HG03469 (cell line): Measurements from ENCODE around the gene SYNPO2.
A peak's percentile ranks its signal among the peaks of the same experiment; 100 is the strongest.
"Not testable (repeated sequence)": the region's sequence is repeated elsewhere in the genome, so short reads cannot be mapped to it uniquely, and the experiment has no call there.

Experiments
- ATAC-seq: cut with Tn5 transposase; IDR thresholded peaks from one replicate; pipeline ENCODE4 v1.9.1; 2021; ENCODE audit warnings: mild to moderate bottlenecking, moderate library complexity, moderate number of reproducible peaks; ENCODE audit not compliant: unreplicated experiment

Gene SYNPO2

DNA sequence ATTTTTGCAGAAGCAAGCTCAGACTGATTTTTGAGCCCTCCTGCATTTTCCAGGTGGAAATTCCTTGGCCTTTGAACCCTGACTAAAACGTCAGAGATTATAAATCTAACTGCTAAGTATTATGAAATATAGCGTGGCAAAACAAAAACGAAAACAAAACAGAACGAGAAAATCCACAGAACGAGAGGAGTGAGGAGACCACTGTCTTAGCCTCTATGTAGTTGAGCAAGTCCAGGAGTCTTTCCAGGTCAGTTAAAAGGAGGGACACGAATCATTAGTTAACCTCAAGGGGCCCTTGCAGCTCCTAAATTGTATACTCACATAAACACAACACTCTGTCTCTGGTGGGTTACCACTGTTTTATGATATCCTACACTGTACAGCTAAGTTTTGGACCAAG is 80.2 kb downstream of the SYNPO2 start:
- no peak for ATAC-seq

DNA sequence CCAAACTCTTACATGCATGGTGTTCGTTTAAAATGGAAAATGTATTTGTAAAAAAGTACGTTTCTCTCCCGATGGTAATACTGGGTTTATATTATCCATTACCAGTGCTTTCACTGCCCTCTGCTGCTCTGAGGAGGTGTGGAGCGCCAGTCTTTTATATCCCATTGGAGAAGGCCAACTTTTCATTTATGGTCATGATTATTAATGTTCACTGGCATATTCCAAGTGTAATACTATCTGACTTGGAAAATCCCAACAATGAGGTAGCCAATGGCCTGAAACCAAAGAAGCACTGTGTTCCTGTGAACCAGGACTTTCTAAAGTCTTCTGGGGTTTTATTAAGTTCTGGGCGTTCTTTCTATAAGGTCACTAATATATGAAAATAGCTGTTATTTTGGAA is 80.7 kb downstream of the SYNPO2 start:
- no peak for ATAC-seq

DNA sequence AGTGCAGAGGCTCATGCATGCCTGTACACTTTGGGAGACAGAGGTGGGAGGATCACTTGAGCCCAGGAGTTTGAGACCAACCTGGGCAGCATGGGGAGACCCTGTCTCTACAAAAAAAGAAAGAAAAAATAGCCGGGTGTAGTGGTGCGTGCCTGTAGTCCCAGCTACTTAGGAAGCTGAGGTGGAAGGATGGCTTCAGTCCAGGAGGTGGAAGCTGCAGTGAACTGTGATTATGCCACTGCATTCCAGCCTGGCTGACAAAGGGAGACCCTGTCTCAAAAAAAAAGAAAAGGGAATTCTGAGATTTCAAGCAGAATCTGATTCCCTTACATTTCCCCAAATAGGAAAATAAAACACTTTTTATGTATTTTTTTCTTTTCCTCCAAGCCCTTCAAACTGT is 83.5 kb downstream of the SYNPO2 start:
- ATAC-seq, result no peak

DNA sequence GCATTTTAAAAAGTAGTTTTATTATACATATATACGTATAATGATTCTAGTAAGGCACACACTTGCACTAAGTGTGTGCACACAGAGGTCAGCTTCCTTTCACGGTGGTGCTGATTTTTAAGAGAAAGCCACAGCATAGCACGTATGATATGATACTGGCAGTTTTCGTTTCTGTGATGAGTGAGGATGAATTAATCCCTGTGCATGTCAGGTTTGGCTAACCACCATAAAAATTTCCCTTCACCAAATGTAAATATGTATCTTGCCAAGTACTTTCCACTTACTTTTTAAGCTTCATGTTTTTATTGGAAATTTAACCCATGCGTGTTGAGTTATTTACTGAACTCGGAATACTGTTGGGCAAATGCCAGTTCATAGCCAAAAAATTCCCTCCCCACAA is 84.6 kb downstream of the SYNPO2 start:
- no peak for ATAC-seq

DNA sequence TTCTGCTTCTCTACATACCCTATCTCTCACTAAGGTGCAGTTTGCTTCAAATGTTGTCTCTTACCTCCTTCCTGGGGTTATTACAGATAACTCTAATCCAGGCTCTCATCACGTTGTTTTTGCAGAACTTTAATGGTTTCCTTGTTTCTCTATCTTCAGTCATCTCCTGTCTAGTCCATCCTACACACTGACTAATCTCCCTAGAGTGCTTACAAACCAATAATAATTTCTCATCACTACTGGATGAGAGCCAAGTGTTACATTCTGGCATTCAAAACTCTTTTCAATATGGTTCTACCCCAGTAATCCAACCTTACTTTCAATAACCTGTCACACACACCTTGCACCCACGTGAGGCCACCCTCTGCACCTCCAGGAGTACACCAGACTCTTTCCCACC is 86.1 kb downstream of the SYNPO2 start:
- ATAC-seq, result no peak

DNA sequence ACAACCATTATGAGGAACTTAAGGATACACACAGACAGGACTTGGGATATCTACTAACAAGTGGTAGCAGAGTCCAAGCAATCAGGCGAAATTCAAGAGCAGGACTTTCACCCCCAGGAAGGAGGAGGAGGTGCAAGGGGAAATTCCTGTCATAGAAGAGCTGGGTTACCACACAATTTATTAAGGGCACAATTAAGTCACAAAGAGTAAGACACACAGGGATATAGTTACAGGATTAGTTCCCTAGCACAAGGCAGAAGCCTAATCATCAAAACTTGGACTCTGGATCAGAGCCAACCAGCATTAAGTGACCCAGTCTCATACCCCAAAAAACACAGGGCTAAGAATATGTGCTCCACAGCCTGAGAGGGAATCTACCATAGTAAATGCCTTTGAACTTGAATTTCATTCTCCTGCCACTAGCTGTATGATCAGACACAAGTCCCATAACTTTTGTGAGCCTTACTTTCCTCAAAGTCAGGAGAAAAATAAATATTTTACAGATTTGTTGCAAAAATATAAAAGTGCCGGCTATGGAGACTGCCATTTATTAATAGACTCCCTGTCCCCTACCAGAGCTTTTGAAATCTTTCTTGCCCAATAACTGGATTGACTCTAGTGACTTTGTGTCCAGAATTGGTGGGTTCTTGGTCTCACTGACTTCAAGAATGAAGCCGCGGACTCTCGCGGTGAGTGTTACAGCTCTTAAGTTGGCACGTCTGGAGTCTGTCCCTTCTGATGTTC is 87.0 kb downstream of the SYNPO2 start:
- ATAC-seq, result no peak

DNA sequence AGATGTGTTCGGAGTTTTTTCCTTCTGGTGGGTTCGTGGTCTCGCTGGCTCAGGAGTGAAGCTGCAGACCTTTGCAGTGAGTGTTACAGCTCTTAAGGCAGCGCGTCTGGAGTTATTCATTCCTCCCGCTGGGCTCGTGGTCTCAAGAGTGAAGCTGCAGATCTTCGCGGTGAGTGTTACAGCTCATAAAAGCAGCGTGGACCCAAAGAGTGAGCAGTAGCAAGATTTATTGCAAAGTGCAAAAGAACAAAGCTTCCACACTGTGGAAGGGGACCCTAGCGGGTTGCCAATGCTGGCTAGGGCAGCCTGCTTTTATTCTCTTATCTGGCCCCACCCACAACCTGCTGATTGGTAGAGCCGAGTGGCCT is 87.5 kb downstream of the SYNPO2 start:
- not testable (repeated sequence) for ATAC-seq

DNA sequence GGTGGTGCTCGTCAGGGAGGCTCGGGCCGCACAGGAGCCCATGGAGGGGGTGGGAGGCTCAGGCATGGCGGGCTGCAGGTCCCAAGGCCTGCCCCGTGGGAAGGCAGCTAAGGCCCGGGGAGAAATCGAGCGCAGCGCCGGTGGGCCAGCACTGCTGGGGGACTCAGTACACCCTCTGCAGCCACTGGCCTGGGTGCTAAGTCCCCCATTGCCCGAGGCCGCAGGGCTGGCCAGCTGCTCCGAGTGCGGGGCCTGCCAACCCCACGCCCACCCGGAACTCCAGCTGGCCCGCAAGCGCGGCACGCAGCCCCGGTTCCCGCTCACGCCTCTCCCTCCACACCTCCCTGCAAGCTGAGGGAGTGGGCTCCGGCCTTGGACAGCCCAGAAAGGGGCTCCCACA is 88.4 kb downstream of the SYNPO2 start:
- ATAC-seq, result not testable (repeated sequence)

DNA sequence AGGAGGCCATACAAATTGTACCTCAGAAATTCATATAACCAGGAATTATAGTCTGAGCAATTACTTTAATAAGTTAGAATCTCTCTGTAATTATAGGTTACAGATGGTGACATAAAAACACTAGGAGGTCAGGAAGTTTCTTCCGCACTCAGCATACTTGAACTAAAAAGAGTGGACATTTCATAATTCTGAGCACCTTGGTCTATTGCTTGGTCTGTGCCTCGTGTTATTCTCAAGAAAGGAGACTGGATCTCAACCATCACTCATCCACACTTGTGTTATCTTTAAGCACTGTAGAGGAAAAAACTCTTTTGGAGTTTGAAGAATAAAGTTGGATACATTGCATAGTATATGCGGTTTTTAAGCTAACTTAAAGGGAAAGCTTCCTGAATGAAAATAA is 91.1 kb downstream of the SYNPO2 start:
- ATAC-seq, result no peak

DNA sequence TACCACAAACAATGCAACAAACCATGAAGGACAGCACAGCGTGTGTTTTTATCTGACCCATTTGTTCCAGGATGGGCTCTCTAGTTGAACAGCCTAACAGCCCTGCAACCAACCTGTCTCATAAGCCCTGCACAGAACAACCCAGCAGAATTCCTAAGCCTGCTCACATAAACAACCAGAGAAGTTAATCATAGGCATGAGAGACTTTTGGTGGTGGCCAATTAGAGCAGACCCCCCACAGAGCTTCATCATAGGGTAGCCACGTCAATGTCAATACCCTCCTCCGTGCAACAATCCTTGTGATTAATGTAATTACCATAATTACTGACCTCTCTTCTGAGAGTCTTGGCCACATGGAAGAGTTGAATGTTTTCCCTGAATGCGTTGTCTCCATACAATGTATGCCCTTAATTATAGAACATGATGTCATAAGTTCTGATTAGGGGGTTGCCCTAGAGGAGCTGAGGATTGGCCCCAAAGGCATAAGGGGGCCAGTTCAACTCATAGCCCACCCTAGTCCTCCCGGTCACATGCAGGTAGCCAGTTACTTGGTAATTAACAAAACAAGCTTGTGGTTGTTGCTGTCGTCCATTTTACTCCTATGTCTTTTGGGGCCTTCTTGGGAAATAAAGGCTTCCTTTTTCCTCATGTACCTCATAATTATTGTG is 92.7 kb downstream of the SYNPO2 start:
- no peak for ATAC-seq

DNA sequence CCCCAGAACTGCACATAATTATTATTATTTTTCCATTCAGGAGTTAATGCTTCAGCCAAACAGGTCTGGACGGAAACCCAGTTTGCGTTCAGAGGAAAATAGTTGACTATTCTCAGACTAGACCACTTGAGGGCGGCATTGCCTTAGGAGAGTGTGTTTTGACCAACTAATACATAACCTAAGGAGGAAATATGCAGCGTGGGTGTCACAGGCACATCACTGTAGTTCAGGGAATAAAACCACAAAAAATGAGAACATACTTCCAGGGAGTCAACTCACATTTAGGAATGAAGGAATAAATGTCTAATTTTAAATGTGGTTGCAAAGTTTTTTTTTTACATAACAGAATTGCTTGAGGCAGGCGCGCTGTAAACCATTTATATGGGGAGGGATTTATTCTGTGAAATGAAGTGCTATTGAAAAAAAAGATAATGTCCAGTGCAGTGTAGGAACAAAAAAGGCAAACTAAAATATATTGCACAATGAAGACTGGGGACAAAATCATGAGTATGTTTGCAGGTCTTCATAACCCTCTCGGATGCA is 93.3 kb downstream of the SYNPO2 start:
- peak; percentile 87 for ATAC-seq

DNA sequence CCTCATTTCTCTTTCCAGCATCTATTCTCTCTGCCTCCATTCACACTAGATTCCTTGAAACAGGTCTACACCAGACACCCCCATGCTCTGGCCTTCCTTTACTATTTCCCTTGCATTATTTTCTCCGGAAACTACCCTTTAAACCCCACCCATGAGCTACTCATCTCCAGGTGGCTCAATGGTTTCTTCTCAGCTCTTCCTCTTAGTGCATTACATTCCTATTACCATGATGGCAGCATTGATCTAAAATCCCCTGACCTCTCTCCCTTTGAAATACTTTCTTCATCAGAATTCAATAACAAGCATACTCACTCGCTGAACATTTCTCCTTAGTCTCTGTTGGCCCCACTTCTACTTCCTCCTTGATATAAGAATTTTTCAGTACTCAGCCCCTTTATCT is 94.6 kb downstream of the SYNPO2 start:
- no peak for ATAC-seq

DNA sequence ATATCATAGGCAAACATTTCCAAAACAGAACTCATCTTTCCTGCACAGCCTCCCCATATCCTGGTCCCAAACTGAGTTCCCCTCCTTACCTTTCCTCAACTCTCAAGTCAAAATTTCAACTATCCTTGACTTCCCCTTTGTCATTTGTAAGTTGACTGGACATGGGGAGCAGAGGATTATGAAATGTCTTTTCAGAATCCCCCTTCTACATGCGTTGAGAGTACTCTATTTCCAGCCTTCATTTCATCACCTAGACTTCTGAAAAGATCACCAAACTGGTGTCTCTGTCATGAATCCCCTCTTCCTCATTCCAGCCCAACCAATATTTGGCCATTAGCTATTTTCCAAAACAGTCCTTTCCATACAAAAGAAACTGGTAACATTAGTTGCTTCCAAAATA is 95.2 kb downstream of the SYNPO2 start:
- ATAC-seq, result no peak

DNA sequence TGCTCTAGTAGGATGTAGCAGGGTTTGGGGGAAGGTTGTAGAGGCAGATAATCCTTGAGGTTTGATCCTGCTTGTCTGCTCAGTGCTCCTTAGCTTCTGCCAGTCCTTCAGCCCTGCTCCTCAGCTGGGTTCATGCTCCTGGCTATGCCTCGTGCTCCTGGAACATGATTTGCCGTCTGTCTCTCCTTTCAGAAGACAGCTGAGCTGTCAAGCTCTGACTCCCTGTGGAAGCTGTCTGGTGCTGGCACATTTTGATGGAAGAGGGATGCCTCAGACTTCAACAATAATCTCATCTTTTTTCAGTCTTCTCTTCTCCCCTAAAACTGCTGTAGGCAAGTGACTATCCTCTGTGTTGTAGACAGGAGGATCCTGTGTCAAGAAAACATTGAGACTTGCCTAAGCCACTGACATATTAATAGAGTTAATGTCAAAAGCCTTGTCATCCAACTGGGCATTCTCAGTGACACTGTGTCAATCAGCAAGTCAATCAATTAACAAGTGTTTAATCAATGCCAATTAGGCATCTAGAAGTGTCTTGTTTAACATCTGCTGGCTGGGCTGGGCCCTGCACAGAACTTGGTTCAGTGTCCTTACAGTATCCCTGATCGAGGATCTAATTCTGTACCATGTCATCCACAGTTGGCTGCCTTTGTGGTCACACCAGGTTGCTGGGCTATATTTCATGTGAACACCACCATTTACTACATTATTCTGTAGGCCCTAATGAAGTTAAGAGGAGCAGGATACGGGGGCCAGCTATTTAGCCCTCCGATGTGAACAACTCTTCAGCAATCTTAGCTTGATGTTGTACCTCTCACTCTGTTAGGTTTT is 96.7 kb downstream of the SYNPO2 start:
- ATAC-seq, result no peak

DNA sequence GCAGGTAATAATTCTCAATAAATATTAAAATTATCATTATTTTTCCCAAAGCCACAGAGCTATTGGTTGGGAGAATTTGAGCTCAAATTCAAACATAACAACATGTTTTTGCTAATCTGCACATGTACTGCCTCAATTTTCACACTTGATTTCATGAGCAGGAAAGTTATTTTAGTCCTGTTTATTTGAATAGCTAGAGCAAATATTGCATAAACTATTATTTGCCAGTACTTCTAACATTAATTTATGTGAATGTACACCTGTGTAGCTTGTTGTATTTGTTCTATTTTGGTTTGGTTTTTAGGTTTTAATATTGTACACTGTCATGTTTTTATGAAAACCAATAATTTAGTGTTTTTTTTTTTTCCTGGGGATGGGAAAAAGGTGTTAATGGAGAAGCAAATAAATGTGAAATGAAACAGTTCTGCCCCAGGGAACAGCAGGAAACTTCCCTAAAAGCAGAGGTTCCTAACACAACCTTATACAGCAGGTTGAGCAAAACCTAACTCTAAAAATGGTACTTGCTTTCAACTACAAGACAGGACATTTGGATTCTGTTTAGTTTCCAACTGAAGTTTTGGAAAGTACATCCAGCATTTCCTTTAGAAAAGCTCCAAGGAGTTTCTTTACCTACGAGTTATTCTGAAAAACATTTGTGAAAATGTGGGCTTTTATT is 99.4 kb downstream of the SYNPO2 start:
- ATAC-seq, result no peak

DNA sequence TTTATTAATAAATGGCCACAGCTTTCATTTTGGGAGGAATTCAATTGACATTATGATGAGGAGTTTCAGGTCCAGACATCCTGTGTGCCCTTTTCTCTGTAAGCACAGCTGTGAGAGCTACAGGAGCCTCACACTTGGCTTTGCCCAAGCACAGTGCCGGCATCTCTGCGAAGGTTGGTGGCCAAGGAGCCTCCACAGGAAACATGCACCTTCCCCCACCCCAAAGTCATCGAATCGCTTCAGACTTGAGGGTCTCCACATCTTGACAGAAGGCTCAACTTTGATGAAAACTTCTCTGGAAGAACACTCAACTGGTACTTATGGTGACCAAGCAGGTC is 100.0 kb downstream of the SYNPO2 start:
- ATAC-seq, result no peak

DNA sequence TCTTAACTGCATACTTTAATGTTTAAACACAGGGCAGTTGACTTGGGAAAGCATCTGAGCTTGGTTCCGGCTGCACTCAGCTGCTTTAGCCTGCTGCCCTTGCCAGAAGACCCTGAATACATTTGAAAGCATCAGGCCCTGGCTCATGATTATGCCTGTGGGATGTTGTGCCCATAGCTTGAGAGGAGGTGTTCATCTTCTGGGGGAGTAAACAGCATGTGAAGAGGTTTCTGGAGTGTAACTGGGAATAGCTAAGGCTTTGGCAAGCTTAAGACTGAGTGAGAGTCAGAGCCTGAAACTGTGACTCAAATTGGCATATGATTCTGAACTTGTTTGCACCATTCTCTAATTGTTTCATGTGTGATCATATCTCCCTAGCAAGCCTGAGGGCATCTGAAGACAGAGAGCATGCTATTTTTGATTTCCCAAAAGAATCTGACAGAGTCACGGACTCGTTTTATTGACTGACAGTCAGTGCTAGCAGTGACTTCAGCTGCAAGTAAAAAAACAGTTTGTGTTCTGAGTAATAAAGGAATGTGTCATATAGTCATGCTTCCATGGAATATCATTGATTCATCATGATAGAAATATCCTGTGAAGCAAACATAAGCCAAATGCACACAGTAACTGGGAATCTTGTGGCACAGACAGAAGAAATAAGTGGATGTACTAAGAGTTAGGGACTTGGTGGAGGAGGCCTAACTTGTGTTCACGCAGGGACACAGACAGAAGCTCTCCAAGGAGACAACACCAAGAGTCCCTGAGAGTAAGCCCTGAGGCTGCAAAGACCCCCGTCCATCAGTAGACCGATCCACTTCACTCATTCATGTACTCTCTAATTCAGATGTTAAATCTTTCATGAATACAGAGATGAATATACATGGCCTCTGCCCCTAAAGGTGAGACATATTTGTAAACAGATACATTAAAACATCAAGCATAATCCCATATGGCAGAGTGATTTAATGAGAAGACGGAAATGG is 100.7 kb downstream of the SYNPO2 start:
- ATAC-seq, result no peak

DNA sequence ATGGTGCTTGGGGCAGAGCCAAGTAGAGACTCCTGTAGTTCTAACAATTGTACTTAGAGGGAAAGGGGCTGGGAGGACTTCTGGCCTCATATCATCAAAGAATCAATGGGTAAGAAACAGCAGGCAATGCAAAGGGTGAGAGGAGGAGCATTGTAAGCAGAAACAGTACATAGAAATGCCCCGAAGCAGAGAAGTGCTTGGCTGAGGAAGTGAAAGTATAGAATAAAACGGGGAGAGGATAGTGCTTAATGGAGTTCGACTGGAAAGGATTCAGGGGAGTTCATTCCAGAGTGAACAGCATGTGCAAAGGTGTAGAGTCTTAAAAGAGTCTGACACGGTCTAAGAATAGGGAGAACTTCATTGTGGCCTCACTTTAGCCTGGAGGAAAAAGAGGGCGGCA is 103.0 kb downstream of the SYNPO2 start:
- ATAC-seq, result no peak

DNA sequence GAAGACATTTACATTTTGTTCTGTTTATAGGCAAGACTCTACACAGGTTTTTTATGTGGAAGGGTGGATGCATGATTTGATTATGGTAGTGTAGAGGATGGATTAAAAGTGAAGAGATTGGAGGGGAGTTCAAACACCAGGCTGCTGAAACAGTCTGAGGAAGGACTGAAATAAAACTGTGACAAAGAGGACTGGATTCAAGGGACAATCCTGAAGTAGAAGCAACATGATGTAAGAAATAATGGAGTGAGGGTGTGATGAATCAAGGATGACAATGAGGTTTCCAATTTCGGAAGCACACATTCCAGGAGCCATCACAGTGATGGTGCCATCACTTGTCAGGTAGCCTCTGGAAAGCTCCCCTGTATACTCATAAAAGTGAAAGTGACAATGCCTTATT is 103.5 kb downstream of the SYNPO2 start:
- no peak for ATAC-seq

DNA sequence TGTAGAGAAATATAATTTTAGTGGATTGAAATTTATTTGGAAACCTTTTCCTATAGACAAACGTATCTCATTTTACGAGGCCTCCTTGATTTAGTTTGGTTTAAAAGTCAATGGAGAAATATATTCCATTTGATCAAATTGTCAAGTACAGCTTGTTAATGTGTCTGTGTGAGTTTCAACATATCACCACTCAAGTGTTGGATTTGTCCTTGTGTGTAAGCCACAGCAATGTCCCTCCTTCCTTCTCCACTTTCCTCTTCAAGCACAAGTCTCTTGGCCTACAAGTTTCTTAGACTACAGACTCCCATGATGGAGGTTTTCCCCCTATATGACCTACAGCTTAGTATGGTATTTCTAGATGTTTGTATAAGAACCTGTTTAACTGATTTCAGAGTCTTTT is 104.7 kb downstream of the SYNPO2 start:
- ATAC-seq, result no peak
